ENCODE measurements around the gene CDKN3.

GRCh38 chr14:54350203-54350602, 46.6 kb upstream of the CDKN3 start:
- TF ChIP-seq CTCF (IDR thresholded peaks at IDR 0.05) (no peak), POLR2A (IDR thresholded peaks at IDR 0.05) (no peak)

All from transverse colon (tissue), 3 donors.